Muscle of leg (tissue), 11 donors: Measurements from ENCODE around the gene LRRN2. TPM values are rescaled to one million over a fixed set of nuclear protein-coding genes. Genes with fewer than 3 reads are reported as not detected.

Experiments used
- DNase-seq: peaks from one replicate; pipeline ENCODE4 v3.0.0; 2013
- H3K27ac ChIP-seq: one replicate; pipeline ENCODE4 v1.5.1; 2013; ENCODE audit warnings: mild to moderate bottlenecking, low read length, control low read depth
- H3K27me3 ChIP-seq: one replicate; pipeline ENCODE4 v1.6.1; 2013; ENCODE audit warnings: low read length; ENCODE audit not compliant: control insufficient read depth, insufficient read depth
- H3K36me3 ChIP-seq: one replicate; pipeline ENCODE4 v1.6.1; 2013; ENCODE audit warnings: low read length; ENCODE audit not compliant: control insufficient read depth, insufficient read depth
- H3K4me1 ChIP-seq: one replicate; pipeline ENCODE4 v1.6.1; 2013; ENCODE audit warnings: low read length; ENCODE audit not compliant: control insufficient read depth, insufficient read depth
- H3K4me3 ChIP-seq: one replicate; pipeline ENCODE4 v1.5.1; 2013; ENCODE audit warnings: low read length, control low read depth
- H3K9me3 ChIP-seq: replicated peaks from 2 replicates; pipeline ENCODE4 v1.6.1; 2013; ENCODE audit warnings: low read depth, low read length; ENCODE audit not compliant: control insufficient read depth
- WGBS: methylation state at CpG from one replicate; pipeline ENCODE4 v1.1.5; 2013; ENCODE audit warnings: missing lambda C conversion rate; ENCODE audit not compliant: insufficient coverage; 5-methylcytosine and 5-hydroxymethylcytosine counted together
- polyA plus RNA-seq, 8 donors: library from polyadenylated mRNA; unstranded; fragments of 120-200 nt; gene quantifications; one replicate each; pipeline versions ENCODE4 v1.2.1 to v1.2.3, GENCODE V29; 2013; ENCODE audit warnings: inconsistent platforms in 1 of 8, low replicate concordance in 1 of 8; ENCODE audit not compliant: insufficient read length in 8 of 8, insufficient read depth in 1 of 8
- total RNA-seq: library from RNA; stranded (reverse); fragments of 120-200 nt; gene quantifications from one replicate; pipeline ENCODE4 v1.2.4, GENCODE V29; 2013

Gene LRRN2
- total and polyA plus RNA-seq, 9 donors = 2.7 to 9.8 (median 6.1) TPM

- DNase-seq = peak; percentile 12
- Histone ChIP-seq H3K27me3 (peaks cover 12% of the 10 kb centered on the region), H3K27ac (no peak overlapping the region), H3K4me3 (no peak overlapping the region), H3K36me3 (no peaks in the 10 kb centered on the region), H3K9me3 (no peaks in the 10 kb centered on the region), H3K4me1 (peaks cover 13% of the 10 kb centered on the region)
- WGBS = 47% methylated on average over 2 of the region's 11 CpGs
Measured at GRCh38 chr1:204705888-204706837, 20.6 kb upstream of the LRRN2 start.

- Histone ChIP-seq H3K27ac (no peak overlapping the region), H3K9me3 (no peaks in the 10 kb centered on the region), H3K27me3 (peaks cover 11% of the 10 kb centered on the region), H3K4me3 (no peak overlapping the region), H3K4me1 (peaks cover 8% of the 10 kb centered on the region), H3K36me3 (no peaks in the 10 kb centered on the region)
- DNase-seq = no peak
- 83% methylated on average over 1 of the region's 5 CpGs for WGBS
Measured at GRCh38 chr1:204705493-204705811, 19.9 kb upstream of the LRRN2 start.

- Histone ChIP-seq H3K27ac (no peak overlapping the region), H3K27me3 (peaks cover 6% of the 10 kb centered on the region), H3K9me3 (no peaks in the 10 kb centered on the region), H3K4me1 (peaks cover 7% of the 10 kb centered on the region), H3K4me3 (no peak overlapping the region), H3K36me3 (no peaks in the 10 kb centered on the region)
- 93% methylated on average over 2 of the region's 4 CpGs for WGBS
- DNase-seq = no peak
Measured at GRCh38 chr1:204704794-204705492, 19.4 kb upstream of the LRRN2 start.

- Histone ChIP-seq H3K36me3 (no peaks in the 10 kb centered on the region), H3K4me1 (peaks cover 7% of the 10 kb centered on the region), H3K27ac (no peak overlapping the region), H3K9me3 (no peaks in the 10 kb centered on the region), H3K27me3 (peaks cover 2% of the 10 kb centered on the region), H3K4me3 (no peak overlapping the region)
- 59% methylated on average over 8 of the region's 16 CpGs for WGBS
- DNase-seq = peak; percentile 51
Measured at GRCh38 chr1:204703826-204704612, 18.5 kb upstream of the LRRN2 start.

GRCh38 chr1:204703268-204703664 is 17.7 kb upstream of the LRRN2 start:
- H3K36me3 ChIP-seq = no peaks in the 10 kb centered on the region
- no peak for DNase-seq
- H3K4me1 ChIP-seq = peaks cover 7% of the 10 kb centered on the region
- H3K4me3 ChIP-seq = no peak overlapping the region
- no peaks in the 10 kb centered on the region for H3K9me3 ChIP-seq
- 67% methylated on average over 1 of the region's 5 CpGs for WGBS
- no peaks in the 10 kb centered on the region for H3K27me3 ChIP-seq
- no peak overlapping the region for H3K27ac ChIP-seq

- H3K27ac ChIP-seq = no peak overlapping the region
- H3K9me3 ChIP-seq = no peaks in the 10 kb centered on the region
- H3K36me3 ChIP-seq = no peaks in the 10 kb centered on the region
- H3K4me3 ChIP-seq = no peak overlapping the region
- no peaks in the 10 kb centered on the region for H3K27me3 ChIP-seq
- 74% methylated on average over 5 of the region's 8 CpGs for WGBS
- no peak for DNase-seq
- H3K4me1 ChIP-seq = peaks cover 7% of the 10 kb centered on the region
Measured at GRCh38 chr1:204702552-204703267, 17.2 kb upstream of the LRRN2 start.

GRCh38 chr1:204701229-204701628 is 15.7 kb upstream of the LRRN2 start:
- no peaks in the 10 kb centered on the region for H3K36me3 ChIP-seq
- no peak overlapping the region for H3K27ac ChIP-seq
- no peaks in the 10 kb centered on the region for H3K9me3 ChIP-seq
- peaks cover 6% of the 10 kb centered on the region for H3K4me1 ChIP-seq
- no peak overlapping the region for H3K4me3 ChIP-seq
- WGBS = 100% methylated on average over 1 of the region's 3 CpGs
- DNase-seq = no peak
- H3K27me3 ChIP-seq = no peaks in the 10 kb centered on the region

GRCh38 chr1:204697893-204698292 is 12.4 kb upstream of the LRRN2 start:
- Histone ChIP-seq H3K9me3 (no peaks in the 10 kb centered on the region), H3K4me1 (no peaks in the 10 kb centered on the region), H3K27me3 (peaks cover 4% of the 10 kb centered on the region), H3K36me3 (no peaks in the 10 kb centered on the region), H3K4me3 (no peak overlapping the region), H3K27ac (no peak overlapping the region)
- WGBS = 70% methylated on average over 4 of the region's 5 CpGs
- DNase-seq = peak; percentile 11

GRCh38 chr1:204696606-204697005 is 11.1 kb upstream of the LRRN2 start:
- H3K36me3 ChIP-seq = no peaks in the 10 kb centered on the region
- 84% methylated on average over 13 of the region's 17 CpGs for WGBS
- no peaks in the 10 kb centered on the region for H3K4me1 ChIP-seq
- H3K4me3 ChIP-seq = no peak overlapping the region
- peaks cover 4% of the 10 kb centered on the region for H3K27me3 ChIP-seq
- no peaks in the 10 kb centered on the region for H3K9me3 ChIP-seq
- DNase-seq = no peak
- H3K27ac ChIP-seq = no peak overlapping the region
